ENCODE results near the gene SH3PXD2A.
"Not testable (repeated sequence)": the region's sequence is repeated elsewhere in the genome, so short reads cannot be mapped to it uniquely, and the experiment has no call there.

SH3PXD2A gene

DNA sequence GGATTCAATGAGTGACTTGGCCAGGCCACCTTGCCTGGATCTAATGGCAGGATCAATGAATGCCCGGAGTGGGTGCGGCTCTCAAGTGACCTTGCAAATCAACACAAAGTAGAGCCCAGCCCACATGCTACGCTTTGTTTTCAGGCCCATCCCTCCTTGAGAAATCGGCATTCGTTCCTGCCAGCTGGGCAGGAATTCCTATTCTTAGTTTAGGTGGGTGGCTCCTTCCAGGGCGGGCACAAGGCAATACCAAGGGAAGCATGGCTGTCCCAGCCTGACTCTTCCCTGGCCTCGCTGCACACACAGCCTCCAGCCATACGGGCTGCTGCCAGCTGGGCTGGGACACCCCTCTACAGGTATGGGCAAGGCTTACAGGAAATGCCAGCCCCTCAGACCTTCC is 119.3 kb downstream of the SH3PXD2A start:
- no peak overlapping the region for H3K4me3 Mint-ChIP-seq

DNA sequence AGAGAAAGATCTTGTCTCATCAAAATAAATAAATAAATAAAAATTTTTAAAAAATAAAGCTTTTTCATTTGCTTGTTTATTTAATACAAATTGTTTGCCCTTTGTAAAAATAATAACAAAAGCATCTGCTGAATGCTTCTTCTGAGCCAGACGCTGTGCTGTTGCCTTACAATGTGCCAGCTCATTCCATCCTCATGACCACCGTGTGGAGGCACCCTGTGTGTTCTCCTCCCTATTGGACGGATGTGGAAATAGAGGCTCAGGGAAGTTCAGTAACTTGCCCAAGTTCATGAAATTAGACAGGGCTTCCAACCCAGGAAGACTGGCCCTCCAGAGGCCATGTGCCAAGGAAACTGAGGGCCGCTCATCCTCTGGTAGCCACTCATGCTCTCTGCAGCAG is 120.6 kb downstream of the SH3PXD2A start:
- no peaks in the 10 kb centered on the region for H3K4me1 Mint-ChIP-seq

More for the DNA sequence above, 119.3 kb downstream of the SH3PXD2A start:
- Mint-ChIP-seq H3K27ac (no peak overlapping the region), H3K36me3 (no peaks in the 10 kb centered on the region), H3K27me3 (no peaks in the 10 kb centered on the region), H3K9me3 (no peaks in the 10 kb centered on the region), H3K4me1 (no peaks in the 10 kb centered on the region)

DNA sequence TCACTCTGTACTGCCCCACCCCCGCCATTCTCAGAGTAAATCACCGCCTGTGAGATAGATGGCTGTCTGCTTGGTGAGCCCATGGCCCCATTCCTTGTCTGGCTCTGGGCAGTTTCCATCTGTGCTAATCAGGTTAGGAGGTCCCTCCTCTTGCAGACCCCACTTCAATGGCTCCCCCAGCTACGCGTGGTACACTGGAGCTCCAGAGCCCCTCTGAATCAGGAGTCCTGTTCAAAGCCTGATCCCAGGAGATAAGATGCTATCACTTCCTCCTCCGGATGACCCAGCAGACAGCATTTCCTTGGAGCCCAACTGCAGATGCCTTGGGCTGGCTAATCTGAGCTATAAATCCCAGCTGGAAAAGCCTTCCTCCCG is 122.3 kb downstream of the SH3PXD2A start:
- Mint-ChIP-seq H3K27me3 (no peaks in the 10 kb centered on the region), H3K9me3 (no peaks in the 10 kb centered on the region), H3K4me3 (no peak overlapping the region), H3K4me1 (no peaks in the 10 kb centered on the region), H3K36me3 (no peaks in the 10 kb centered on the region), H3K27ac (no peak overlapping the region)

More for the DNA sequence above, 120.6 kb downstream of the SH3PXD2A start:
- Mint-ChIP-seq H3K27me3 (no peaks in the 10 kb centered on the region), H3K27ac (no peak overlapping the region), H3K4me3 (no peak overlapping the region), H3K36me3 (no peaks in the 10 kb centered on the region), H3K9me3 (no peaks in the 10 kb centered on the region)

DNA sequence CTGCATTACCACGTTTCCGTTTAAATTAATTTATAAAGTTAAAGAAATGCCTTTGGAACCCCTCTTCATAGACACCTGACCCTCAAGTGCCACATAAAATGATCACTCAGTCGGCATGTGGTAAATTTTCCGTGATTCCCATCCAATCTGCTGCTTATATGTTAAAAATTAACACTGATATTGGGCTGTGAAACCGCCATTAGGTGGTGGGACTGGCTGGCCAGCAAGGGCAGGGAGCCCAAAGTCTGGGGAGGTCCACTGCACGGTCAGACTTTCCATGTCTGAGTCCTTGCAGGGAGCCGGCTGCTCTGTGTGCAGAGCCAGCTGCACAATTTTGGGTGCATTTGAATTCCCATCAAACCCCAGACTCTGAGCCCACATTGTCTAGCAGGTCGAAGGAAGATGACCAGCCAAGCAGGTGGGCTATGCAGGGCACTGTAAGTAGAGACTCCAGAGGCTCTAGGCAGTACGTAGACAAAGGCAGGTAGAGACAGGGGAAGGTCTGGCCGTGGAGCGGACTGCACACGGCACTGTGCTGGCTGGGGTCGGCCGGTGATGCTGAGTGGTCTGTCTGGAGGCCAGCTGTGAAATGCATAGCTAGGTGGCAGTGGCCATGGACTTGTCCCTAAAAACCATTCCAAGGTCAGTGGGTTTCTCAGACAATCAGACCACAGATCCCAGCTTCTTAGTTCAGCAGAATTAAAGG is 122.9 kb downstream of the SH3PXD2A start:
- no peaks in the 10 kb centered on the region for H3K36me3 Mint-ChIP-seq
- H3K27ac Mint-ChIP-seq: no peak overlapping the region
- H3K4me3 Mint-ChIP-seq: no peak overlapping the region
- no peaks in the 10 kb centered on the region for H3K4me1 Mint-ChIP-seq
- H3K27me3 Mint-ChIP-seq: no peaks in the 10 kb centered on the region
- H3K9me3 Mint-ChIP-seq: no peaks in the 10 kb centered on the region

DNA sequence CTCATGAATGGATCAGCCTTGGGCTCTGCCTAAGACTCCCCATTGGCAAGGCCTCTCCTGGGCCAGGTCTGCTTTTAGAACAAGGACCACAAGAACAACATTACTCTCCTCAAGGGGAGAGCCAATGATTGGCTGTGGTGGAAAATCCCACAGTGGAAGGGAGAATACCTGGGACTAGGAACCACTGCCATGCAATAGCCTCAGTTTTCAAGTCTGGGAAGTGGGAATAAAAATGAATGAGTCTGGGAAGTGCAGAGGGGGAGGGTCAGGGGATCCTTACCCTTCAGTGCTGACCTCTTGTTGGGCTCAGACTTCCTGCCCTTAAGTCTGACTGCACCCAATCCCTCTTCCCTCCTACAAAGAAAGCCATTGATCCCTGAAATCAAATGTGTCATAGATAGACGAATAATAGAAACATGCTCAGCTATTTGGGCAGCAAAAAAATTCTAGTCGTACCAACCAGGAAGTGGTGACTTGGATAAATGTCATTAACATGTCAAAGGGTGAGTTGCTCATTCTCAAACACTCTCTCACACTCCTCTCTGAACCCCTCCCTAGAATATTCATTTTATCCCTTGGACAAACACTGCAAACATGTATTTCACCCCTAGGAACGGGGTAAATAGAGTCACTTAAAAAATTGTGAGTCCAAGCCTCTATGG is 123.6 kb downstream of the SH3PXD2A start:
- Mint-ChIP-seq H3K36me3 (no peaks in the 10 kb centered on the region), H3K27ac (no peak overlapping the region), H3K4me1 (no peaks in the 10 kb centered on the region)

DNA sequence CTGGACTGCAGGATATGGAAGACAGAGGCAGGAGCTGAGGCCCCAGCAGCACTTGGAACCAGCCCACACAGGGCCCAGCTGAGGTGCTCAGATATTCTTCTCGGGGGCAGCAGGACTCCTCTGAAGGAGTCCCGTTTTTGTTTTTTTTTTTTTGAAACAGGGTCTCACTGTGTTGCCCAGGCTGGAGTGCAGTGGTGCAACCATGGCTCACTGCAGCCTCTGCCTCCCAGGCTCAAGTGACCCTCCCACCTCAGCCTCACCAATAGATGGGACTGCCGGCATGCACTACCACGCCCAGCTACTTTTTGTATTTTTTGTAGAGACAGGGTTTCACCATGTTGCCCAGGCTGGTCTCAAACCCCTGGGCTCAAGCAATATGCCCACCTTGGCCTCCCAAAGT is 124.3 kb downstream of the SH3PXD2A start:
- not testable (repeated sequence) for H3K27me3 Mint-ChIP-seq, H3K4me1 Mint-ChIP-seq, H3K36me3 Mint-ChIP-seq, H3K9me3 Mint-ChIP-seq, H3K4me3 Mint-ChIP-seq, H3K27ac Mint-ChIP-seq

More for the DNA sequence above, 123.6 kb downstream of the SH3PXD2A start:
- Mint-ChIP-seq H3K9me3 (no peaks in the 10 kb centered on the region), H3K4me3 (no peak overlapping the region), H3K27me3 (no peaks in the 10 kb centered on the region)

DNA sequence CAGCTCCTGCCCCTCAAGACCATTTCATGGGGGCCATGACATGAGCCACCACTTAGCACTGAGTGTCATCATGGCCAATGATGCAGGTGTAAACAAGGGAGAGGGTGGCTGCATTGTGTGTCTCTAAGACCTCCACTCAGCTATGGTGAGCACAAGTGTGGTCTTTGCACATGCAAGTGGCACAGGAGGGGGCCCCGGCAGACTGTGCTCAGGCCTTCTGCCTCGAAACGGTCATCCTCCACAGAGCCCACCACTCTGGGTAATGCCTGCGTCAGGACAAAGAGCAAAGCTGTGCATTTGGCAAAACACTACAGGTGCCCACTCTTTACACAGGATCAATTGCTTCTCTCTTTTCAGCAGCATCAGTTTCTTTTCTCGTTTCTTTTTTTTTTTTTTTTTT is 125.5 kb downstream of the SH3PXD2A start:
- H3K4me3 Mint-ChIP-seq: no peak overlapping the region
- no peak overlapping the region for H3K27ac Mint-ChIP-seq
- H3K9me3 Mint-ChIP-seq: no peaks in the 10 kb centered on the region
- H3K27me3 Mint-ChIP-seq: no peaks in the 10 kb centered on the region
- H3K36me3 Mint-ChIP-seq: no peaks in the 10 kb centered on the region
- H3K4me1 Mint-ChIP-seq: no peaks in the 10 kb centered on the region

DNA sequence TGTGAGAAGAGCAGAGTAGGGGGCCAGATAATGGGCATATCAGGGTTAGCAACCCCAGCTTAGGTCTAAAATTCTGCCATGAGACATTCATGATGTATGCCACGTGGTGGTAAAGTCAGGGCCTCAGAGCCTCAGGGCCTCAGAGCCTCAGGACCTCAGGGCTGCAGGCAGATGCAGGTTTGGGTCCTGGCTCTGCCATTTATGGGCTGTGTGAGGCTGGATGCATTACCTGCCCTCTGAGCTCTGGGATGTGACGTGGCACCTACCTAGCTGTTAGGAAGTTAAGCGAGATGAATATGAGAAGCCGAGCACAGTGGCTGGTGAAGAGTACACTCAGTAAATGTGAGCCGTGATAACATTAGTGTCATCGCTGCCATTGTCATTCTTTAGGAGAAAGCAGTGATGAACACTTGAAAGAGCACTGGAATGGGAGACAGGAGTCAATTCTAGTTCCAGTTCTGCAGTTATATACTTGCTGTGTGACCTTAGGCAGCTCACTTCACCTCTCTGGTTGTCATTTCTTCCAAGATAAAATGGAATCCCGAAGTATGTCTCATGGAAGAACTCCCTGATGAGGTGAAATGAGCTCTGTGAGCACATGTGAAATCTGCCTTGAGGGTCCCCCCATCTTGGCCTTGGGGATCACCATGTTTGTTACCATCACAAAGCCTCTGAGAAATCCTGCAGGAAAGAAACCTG is 127.2 kb downstream of the SH3PXD2A start:
- Mint-ChIP-seq H3K4me1 (no peaks in the 10 kb centered on the region), H3K27ac (no peak overlapping the region), H3K4me3 (no peak overlapping the region), H3K9me3 (no peaks in the 10 kb centered on the region), H3K36me3 (no peaks in the 10 kb centered on the region), H3K27me3 (no peaks in the 10 kb centered on the region)

DNA sequence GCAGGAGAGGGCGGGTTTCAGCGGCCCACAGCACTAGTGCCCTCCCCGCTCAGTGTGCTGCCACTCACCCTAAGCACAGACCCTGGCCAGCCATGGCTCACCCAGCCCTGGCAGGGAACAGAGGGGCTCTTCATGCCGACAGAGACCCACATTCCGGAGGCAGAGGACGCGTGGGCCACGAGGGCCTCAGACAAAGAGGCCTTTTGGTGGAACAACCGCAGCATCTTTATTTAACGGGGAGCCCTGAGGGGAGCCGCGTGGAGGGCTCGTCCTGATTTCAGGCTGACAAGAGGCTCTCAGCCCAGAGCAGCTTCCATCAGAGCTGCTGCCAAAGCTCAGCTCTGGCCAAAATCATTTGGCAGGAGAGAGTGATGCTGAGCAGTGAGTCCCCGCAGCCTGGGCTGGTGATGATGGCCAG is 127.8 kb downstream of the SH3PXD2A start:
- no peaks in the 10 kb centered on the region for H3K27me3 Mint-ChIP-seq
- no peak overlapping the region for H3K4me3 Mint-ChIP-seq
- H3K36me3 Mint-ChIP-seq: no peaks in the 10 kb centered on the region
- H3K27ac Mint-ChIP-seq: no peak overlapping the region
- no peaks in the 10 kb centered on the region for H3K4me1 Mint-ChIP-seq
- no peaks in the 10 kb centered on the region for H3K9me3 Mint-ChIP-seq

DNA sequence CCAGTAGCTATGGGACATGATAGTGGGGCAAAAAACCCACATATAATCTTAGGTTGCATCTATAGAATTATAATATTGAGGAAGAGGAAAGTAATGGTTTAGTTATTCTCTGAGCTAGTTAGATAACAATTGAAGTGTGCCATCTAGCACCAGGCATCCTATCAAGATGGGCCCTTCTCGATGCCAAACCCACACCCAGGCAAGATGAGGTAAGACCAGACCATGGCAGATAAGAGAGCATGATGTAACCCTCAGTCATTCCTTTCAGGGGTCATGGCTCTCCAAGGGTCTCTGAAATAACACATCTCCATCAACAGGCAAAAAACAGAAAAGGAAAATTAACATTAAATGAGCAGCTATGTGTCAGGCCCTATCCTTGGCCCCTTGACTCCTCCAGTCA is 128.7 kb downstream of the SH3PXD2A start:
- no peaks in the 10 kb centered on the region for H3K36me3 Mint-ChIP-seq
- no peak overlapping the region for H3K27ac Mint-ChIP-seq
- H3K4me1 Mint-ChIP-seq: no peaks in the 10 kb centered on the region

DNA sequence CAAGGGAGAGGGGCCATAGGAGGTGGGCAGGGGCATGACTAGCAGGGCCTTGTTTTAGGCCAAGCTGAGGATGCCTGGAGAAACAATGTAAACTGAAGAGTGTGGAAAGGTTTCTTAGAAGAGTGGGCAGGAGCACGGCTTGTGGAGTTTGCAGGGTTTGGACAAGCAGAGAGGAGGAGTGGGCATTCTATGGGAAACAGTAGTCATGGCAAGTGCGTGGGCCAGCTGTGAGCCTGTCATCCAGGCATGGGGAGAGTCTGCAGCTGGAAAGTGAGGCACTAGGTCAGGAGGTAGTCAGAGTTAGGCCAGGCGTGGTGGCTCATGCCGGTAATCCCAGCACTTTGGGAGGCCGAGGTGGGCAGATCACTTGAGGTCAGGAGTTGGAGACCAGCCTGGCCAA is 130.1 kb downstream of the SH3PXD2A start:
- no peaks in the 10 kb centered on the region for H3K9me3 Mint-ChIP-seq
- no peak overlapping the region for H3K27ac Mint-ChIP-seq
- H3K4me1 Mint-ChIP-seq: no peaks in the 10 kb centered on the region
- H3K27me3 Mint-ChIP-seq: no peaks in the 10 kb centered on the region
- H3K36me3 Mint-ChIP-seq: no peaks in the 10 kb centered on the region
- H3K4me3 Mint-ChIP-seq: no peak overlapping the region

More for the DNA sequence above, 128.7 kb downstream of the SH3PXD2A start:
- H3K27me3 Mint-ChIP-seq: no peaks in the 10 kb centered on the region
- no peak overlapping the region for H3K4me3 Mint-ChIP-seq
- H3K9me3 Mint-ChIP-seq: no peaks in the 10 kb centered on the region

DNA sequence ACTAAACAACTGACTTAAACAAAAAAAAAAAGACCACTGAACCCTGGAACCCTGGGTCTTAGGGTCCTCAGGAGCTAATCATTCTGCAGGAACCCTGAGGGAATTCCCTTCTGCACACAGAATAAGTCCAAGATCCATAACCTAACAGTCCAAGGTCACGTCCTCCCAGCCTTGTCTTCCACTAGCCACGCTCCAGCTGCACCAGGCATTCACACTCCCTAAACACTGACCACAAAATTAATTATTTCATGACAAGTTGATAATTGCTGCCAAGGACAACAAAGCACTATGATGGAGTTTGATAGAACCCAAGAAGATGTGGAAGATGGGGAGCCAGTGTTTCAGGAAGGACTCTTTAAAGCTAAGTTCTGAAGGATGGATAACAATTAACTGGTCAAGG is 130.6 kb downstream of the SH3PXD2A start:
- H3K36me3 Mint-ChIP-seq: no peaks in the 10 kb centered on the region
- H3K27ac Mint-ChIP-seq: no peak overlapping the region
- H3K27me3 Mint-ChIP-seq: no peaks in the 10 kb centered on the region
- no peaks in the 10 kb centered on the region for H3K9me3 Mint-ChIP-seq
- no peaks in the 10 kb centered on the region for H3K4me1 Mint-ChIP-seq
- no peak overlapping the region for H3K4me3 Mint-ChIP-seq

DNA sequence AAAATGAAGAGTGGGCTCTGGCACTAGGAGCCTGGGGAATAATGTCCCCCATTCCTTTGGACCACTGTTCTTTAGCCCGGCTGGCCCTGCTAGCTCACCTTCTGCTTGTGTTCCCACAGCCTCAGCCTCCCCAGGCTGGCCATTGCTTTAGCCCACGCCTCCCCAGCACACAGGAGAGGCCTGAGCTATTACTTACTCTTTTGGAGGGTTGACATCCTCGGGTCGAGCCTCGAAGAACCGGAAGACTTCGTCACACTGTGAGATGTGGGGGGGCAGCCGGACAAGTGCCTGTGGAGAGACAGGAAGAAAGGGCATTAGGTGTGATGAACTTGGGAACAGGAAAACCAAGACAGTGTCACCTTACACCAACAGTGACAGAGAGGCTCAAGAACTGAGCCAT is 131.3 kb downstream of the SH3PXD2A start:
- H3K9me3 Mint-ChIP-seq: no peaks in the 10 kb centered on the region
- peaks cover 2% of the 10 kb centered on the region for H3K4me1 Mint-ChIP-seq
- no peak overlapping the region for H3K4me3 Mint-ChIP-seq
- no peaks in the 10 kb centered on the region for H3K27me3 Mint-ChIP-seq
- H3K27ac Mint-ChIP-seq: no peak overlapping the region
- H3K36me3 Mint-ChIP-seq: no peaks in the 10 kb centered on the region

DNA sequence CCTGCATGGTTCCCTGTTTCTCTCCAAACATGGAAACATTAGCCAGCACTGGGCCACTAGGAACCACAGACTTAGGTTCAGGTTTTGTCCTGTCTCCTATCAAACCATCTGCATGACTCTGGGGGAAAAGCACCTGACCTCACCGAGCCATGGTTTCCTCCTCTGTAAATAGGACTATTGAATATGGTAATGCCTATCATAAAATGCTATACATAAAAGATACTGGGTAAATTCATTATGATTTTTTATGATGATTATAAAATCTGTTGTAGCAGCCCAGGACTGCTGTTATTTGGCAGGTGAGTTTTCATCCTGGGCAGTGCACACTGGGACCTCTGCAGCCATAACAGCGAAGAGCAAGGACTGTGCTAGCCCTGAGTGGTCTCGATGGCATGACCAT is 131.8 kb downstream of the SH3PXD2A start:
- no peaks in the 10 kb centered on the region for H3K27me3 Mint-ChIP-seq
- no peak overlapping the region for H3K4me3 Mint-ChIP-seq
- H3K9me3 Mint-ChIP-seq: no peaks in the 10 kb centered on the region
- no peak overlapping the region for H3K27ac Mint-ChIP-seq
- H3K4me1 Mint-ChIP-seq: peaks cover 7% of the 10 kb centered on the region
- H3K36me3 Mint-ChIP-seq: no peaks in the 10 kb centered on the region

DNA sequence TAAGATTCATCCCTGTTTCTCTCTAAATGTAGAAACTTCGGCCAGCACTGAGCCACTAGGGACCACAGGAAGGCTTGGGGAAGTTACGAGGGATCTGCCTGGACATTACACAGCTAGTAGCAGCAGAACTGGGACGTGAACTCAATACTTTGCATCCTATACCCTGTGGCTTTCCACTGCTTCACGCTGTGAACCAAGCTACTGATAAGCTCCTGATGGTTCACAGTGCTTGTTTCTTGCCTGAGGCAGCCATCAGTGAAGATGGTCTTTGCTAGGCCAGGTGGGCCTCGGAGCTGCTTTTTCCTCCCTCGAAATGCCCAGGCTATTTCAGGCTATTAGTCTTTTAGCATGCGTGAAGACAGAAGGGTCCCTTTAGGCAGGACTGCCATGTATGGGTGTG is 132.7 kb downstream of the SH3PXD2A start:
- Mint-ChIP-seq H3K27ac (no peak overlapping the region), H3K4me3 (no peak overlapping the region), H3K36me3 (no peaks in the 10 kb centered on the region), H3K27me3 (no peaks in the 10 kb centered on the region), H3K4me1 (peaks cover 7% of the 10 kb centered on the region), H3K9me3 (no peaks in the 10 kb centered on the region)

DNA sequence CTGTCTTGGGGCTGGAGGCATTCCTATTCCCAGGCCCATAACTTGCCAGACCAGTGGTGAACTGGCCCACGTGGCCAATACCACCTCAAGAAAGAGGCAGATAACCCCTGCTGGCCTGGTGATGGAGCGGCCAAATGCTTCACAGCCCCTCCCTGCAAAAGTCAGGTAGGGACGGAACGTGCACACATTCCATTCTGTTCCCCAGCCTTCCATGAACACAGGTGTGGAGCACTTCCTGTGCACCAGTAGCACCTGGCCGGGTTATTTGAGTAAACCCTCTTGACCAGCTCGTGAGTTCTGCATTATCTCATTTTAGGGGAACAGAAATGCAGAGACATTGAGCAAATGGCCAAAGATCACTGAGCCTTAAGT is 134.4 kb downstream of the SH3PXD2A start:
- no peak overlapping the region for H3K27ac Mint-ChIP-seq
- no peaks in the 10 kb centered on the region for H3K9me3 Mint-ChIP-seq
- H3K4me1 Mint-ChIP-seq: peaks cover 7% of the 10 kb centered on the region
- H3K36me3 Mint-ChIP-seq: no peaks in the 10 kb centered on the region
- no peak overlapping the region for H3K4me3 Mint-ChIP-seq
- H3K27me3 Mint-ChIP-seq: no peaks in the 10 kb centered on the region

Data from activated naive CD4-positive, alpha-beta T cell treated with anti-CD3 and anti-CD28 coated beads, Interleukin-2, amount 50 U/mL, for 24 hours (primary cell).